AG04449 (cell line): ENCODE data around the gene TTN.

Experiments used
- CTCF ChIA-PET: fragments of 350-600 bp; formaldehyde crosslinking; extraction: SDS; loops from one replicate; lab custom pipeline; 2021; ENCODE audit warnings: antibody characterized with exemption; lab: Yijun Ruan, JAX
- POLR2A ChIA-PET: fragments of 400-600, 350-600 bp; formaldehyde crosslinking; extraction: SDS; loops from one replicate; lab custom pipeline; 2020; ENCODE audit warnings: antibody characterized with exemption, inconsistent platforms; lab: Yijun Ruan, JAX
- DNase-seq: peaks from one replicate; pipeline ENCODE4 v3.0.0-alpha.2; 2010; ENCODE audit warnings: low read depth, low spot score
- H3K4me3 ChIP-seq: 2 replicates; pipeline ENCODE4 v1.5.1; 2011; ENCODE audit warnings: low read depth, mild to moderate bottlenecking, control low read depth, low read length
- CTCF ChIP-seq: IDR thresholded peaks from one replicate; pipeline ENCODE4 v1.5.1; 2011; ENCODE audit warnings: mild to moderate bottlenecking, moderate library complexity, low read length, control low read depth, inconsistent platforms; ENCODE audit not compliant: insufficient read depth; ENCODE audit errors: missing control alignments

Gene TTN

GRCh38 chr2:178756343-178756742, 50.9 kb downstream of the TTN start:
- POLR2A ChIA-PET, result no interaction called here
- no peak for TF ChIP-seq CTCF
- DNase-seq, result no peak
- H3K4me3 ChIP-seq, result no peak overlapping the region
- CTCF ChIA-PET, result interaction anchor here (1.0 to 1.3 kb wide), 2 partner anchors 42 to 56 kb away, joined by 3 read pairs; no protein-coding TSS in a partner anchor

- ChIA-PET POLR2A (no interaction called here), CTCF (interaction anchor here (0.7 kb wide), 1 partner anchor 47 kb away, joined by 3 read pairs; no protein-coding TSS in a partner anchor)
- no peak for DNase-seq
- no peak for TF ChIP-seq CTCF
- H3K4me3 ChIP-seq, result no peak overlapping the region
These were observed 59.5 kb downstream of the TTN start for GRCh38 chr2:178747767-178748166.

GRCh38 chr2:178734518-178734917, 72.7 kb downstream of the TTN start:
- ChIA-PET CTCF (no interaction called here), POLR2A (no interaction called here)
- no peak for TF ChIP-seq CTCF
- no peak for DNase-seq
- no peak overlapping the region for H3K4me3 ChIP-seq

- H3K4me3 ChIP-seq, result no peak overlapping the region
- ChIA-PET CTCF (no interaction called here), POLR2A (no interaction called here)
- no peak for TF ChIP-seq CTCF
- DNase-seq, result no peak
These were observed 73.2 kb downstream of the TTN start for GRCh38 chr2:178733975-178734374.

GRCh38 chr2:178732913-178733312, 74.3 kb downstream of the TTN start:
- CTCF ChIA-PET, result no interaction called here
- POLR2A ChIA-PET, result no interaction called here
- no peak for DNase-seq
- H3K4me3 ChIP-seq, result no peak overlapping the region
- TF ChIP-seq CTCF, result no peak

- ChIA-PET POLR2A (no interaction called here), CTCF (no interaction called here)
These were observed 75.9 kb downstream of the TTN start for GRCh38 chr2:178731300-178731699.

More at GRCh38 chr2:178731300-178731699, 75.9 kb downstream of the TTN start:
- no peak for TF ChIP-seq CTCF
- no peak overlapping the region for H3K4me3 ChIP-seq
- no peak for DNase-seq
